GM12878 (cell line): Measurements from ENCODE around the gene PBRM1. TPM values are rescaled to one million over a fixed set of nuclear protein-coding genes. Genes with fewer than 3 reads are reported as not detected.

Experiments used
- BACH1 ChIP-seq: fragments of 450-650 bp; IDR thresholded peaks from 2 replicates; pipeline ENCODE4 v1.6.1; 2017; ENCODE audit warnings: mild to moderate bottlenecking, borderline replicate concordance
- CREB1 ChIP-seq: IDR thresholded peaks from 2 replicates; pipeline ENCODE4 v1.6.1; 2012; ENCODE audit warnings: low read depth, mild to moderate bottlenecking, inconsistent platforms
- JUND ChIP-seq: IDR thresholded peaks from 2 replicates; pipeline ENCODE4 v1.6.1; 2012; ENCODE audit warnings: low read depth, mild to moderate bottlenecking, low read length, improper control_type of control experiment, moderate library complexity
- MYB ChIP-seq: fragments of 150-350 bp; IDR thresholded peaks from 2 replicates; pipeline ENCODE4 v1.6.1; 2014; ENCODE audit warnings: mild to moderate bottlenecking, low read depth, low read length, borderline replicate concordance
- NR2F1 ChIP-seq: fragments of 450-650 bp; conservative IDR thresholded peaks from 2 replicates; pipeline ENCODE4 v1.6.1; 2017; ENCODE audit warnings: mild to moderate bottlenecking
- RBBP5 ChIP-seq: fragments of 200-600 bp; sonication (generic); conservative IDR thresholded peaks from 2 replicates; pipeline ENCODE4 v1.6.1; 2016
- SUZ12 ChIP-seq: fragments of 200-600 bp; sonication (generic); IDR thresholded peaks from one replicate; pipeline ENCODE4 v1.6.1; 2018; ENCODE audit warnings: antibody characterized with exemption, mild to moderate bottlenecking; ENCODE audit not compliant: unreplicated experiment
- ZBTB11 ChIP-seq: fragments of 450-650 bp; formaldehyde crosslinking; IDR thresholded peaks from 2 replicates; pipeline ENCODE4 v1.5.0; 2022; ENCODE audit warnings: mild to moderate bottlenecking, missing genetic modification characterization
- ZNF207 ChIP-seq: fragments of 450-650 bp; IDR thresholded peaks from 2 replicates; pipeline ENCODE4 v1.6.1; 2014; ENCODE audit warnings: antibody characterized with exemption, mild to moderate bottlenecking, borderline replicate concordance
- ZNF687 ChIP-seq: fragments of 450-650 bp; IDR thresholded peaks from 2 replicates; pipeline ENCODE4 v1.6.1; 2017; ENCODE audit warnings: mild to moderate bottlenecking, moderate library complexity
- polyA plus RNA-seq, 11 experiments: library from polyadenylated mRNA; depleted of rRNA in 4 of 11; unstranded in 6 of 11; stranded (reverse) in 5 of 11; fragments of >200 nt; fragmentation: Nextera tagmentation in 4 of 11; fragmentation: Illumina TruSeq in 1 of 11; extraction: Ambion mirVana in 4 of 11; extraction: Trizol in 1 of 11; gene quantifications; 1 replicate in 1 of 11; 2 replicates in 10 of 11; pipeline versions ENCODE4 v1.2.1 to v1.2.3, GENCODE V29; 2011 to 2016; ENCODE audit warnings: inconsistent platforms in 2 of 11, missing spikeins in 2 of 11, low read depth in 1 of 11
- total RNA-seq, 4 experiments: library from RNA; depleted of rRNA in 3 of 4; stranded (reverse); fragments of >200 nt in 3 of 4; fragmentation: Illumina TruSeq in 1 of 4; extraction: Trizol in 1 of 4; gene quantifications; 2 replicates each; pipeline versions ENCODE4 v1.2.1 to v1.2.3, GENCODE V29; 2013 to 2021
- TF ChIP-seq, protein P1 (sequence below): fragments of 450-650 bp; IDR thresholded peaks from 2 replicates; pipeline ENCODE4 v1.6.1; 2017; ENCODE audit warnings: mild to moderate bottlenecking, moderate library complexity
- TF ChIP-seq, protein P2 (sequence below): fragments of 450-650 bp; IDR thresholded peaks from 2 replicates; pipeline ENCODE4 v1.6.1; 2014; ENCODE audit warnings: mild to moderate bottlenecking
- TF ChIP-seq, protein P3 (sequence below): IDR thresholded peaks from 2 replicates; pipeline ENCODE4 v1.6.1; 2011; ENCODE audit warnings: low read depth, mild to moderate bottlenecking, low read length, moderate library complexity, borderline replicate concordance; ENCODE audit errors: extremely low read depth

The PBRM1 gene
- total and polyA plus RNA-seq, 10 of the 15 experiments (the other 5 are each of a cell fraction or from before 2014, with no cell fraction given) = 8.9 to 88.9 (median 39.3) TPM

DNA sequence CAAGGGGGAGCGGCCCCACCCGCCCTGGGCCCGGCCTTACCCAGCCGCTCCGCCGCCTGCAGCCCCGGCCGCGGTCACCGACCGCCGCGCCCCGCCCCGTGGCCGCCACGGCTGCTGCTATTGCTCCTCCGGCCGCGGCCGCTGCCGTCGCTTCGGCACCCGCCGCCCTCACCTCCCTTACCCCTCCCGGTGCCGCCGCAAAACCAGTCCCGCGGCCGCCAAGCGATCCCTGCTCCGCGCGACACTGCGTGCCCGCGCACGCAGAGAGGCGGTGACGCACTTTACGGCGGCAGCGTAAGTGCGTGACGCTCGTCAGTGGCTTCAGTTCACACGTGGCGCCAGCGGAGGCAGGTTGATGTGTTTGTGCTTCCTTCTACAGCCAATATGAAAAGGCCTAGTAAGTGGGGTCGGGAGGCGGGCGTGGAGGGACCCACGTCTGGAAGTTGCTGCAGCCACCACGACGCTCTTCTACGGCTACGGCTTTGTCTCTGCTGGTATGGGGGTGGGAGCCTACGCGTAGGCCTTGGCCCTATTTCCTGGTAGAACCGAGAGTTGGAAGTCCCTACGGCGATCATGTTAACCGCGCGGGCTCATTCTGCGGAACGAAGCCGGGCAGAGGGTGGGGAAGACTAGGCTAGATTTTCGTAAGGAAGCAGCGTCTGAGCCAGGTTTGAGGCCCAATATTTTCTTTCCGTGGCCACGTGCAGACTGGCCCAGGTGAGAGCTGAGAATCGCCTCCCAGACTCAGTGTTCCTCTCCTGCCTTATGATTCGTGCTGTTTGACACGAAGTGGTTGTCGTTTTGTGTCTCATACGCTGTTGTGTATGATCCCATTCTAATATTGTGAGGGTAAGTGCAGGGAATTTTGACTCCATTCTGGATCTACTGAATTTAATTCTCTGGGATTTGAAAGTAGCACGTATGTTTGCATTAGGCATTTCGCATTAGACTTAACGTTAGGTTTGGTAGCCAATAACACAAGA lies at the start of gene PBRM1, which contains the start of gene GNL3 (continued):
- TF ChIP-seq ZNF687 (peak; percentile 96), RBBP5 (no peak), JUND (no peak), MYB (peak; percentile 33; the same call in 1 of the 2 replicates), SUZ12 (no peak), ZBTB11 (CRISPR knock-in tag) (peak; percentile 41; the same call in 1 of the 2 replicates), CREB1 (peak; percentile 91), BACH1 (peak; percentile 86), NR2F1 (peak; percentile 62; the same call in 1 of the 2 replicates), ZNF207 (peak; percentile 95)
- TF ChIP-seq, protein P1, sequence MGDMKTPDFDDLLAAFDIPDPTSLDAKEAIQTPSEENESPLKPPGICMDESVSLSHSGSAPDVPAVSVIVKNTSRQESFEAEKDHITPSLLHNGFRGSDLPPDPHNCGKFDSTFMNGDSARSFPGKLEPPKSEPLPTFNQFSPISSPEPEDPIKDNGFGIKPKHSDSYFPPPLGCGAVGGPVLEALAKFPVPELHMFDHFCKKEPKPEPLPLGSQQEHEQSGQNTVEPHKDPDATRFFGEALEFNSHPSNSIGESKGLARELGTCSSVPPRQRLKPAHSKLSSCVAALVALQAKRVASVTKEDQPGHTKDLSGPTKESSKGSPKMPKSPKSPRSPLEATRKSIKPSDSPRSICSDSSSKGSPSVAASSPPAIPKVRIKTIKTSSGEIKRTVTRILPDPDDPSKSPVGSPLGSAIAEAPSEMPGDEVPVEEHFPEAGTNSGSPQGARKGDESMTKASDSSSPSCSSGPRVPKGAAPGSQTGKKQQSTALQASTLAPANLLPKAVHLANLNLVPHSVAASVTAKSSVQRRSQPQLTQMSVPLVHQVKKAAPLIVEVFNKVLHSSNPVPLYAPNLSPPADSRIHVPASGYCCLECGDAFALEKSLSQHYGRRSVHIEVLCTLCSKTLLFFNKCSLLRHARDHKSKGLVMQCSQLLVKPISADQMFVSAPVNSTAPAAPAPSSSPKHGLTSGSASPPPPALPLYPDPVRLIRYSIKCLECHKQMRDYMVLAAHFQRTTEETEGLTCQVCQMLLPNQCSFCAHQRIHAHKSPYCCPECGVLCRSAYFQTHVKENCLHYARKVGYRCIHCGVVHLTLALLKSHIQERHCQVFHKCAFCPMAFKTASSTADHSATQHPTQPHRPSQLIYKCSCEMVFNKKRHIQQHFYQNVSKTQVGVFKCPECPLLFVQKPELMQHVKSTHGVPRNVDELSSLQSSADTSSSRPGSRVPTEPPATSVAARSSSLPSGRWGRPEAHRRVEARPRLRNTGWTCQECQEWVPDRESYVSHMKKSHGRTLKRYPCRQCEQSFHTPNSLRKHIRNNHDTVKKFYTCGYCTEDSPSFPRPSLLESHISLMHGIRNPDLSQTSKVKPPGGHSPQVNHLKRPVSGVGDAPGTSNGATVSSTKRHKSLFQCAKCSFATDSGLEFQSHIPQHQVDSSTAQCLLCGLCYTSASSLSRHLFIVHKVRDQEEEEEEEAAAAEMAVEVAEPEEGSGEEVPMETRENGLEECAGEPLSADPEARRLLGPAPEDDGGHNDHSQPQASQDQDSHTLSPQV = 0 out of 2 replicates have a peak, but pooled peaks have one; percentile 26
- TF ChIP-seq, protein P2, sequence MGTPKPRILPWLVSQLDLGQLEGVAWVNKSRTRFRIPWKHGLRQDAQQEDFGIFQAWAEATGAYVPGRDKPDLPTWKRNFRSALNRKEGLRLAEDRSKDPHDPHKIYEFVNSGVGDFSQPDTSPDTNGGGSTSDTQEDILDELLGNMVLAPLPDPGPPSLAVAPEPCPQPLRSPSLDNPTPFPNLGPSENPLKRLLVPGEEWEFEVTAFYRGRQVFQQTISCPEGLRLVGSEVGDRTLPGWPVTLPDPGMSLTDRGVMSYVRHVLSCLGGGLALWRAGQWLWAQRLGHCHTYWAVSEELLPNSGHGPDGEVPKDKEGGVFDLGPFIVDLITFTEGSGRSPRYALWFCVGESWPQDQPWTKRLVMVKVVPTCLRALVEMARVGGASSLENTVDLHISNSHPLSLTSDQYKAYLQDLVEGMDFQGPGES = 0 out of 2 replicates have a peak, but pooled peaks have one; percentile 10
- TF ChIP-seq, protein P3, sequence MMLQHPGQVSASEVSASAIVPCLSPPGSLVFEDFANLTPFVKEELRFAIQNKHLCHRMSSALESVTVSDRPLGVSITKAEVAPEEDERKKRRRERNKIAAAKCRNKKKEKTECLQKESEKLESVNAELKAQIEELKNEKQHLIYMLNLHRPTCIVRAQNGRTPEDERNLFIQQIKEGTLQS = peak; percentile 67; the same call in 1 of the 2 replicates
